Renal cortical epithelial cell (primary cell): Measurements from ENCODE around the gene LRRN3. TPM values are rescaled to one million over a fixed set of nuclear protein-coding genes. Genes with fewer than 3 reads are reported as not detected.

ENCODE experiments used
- DNase-seq: peaks from one replicate; pipeline ENCODE4 v3.0.0-alpha.2; 2011; ENCODE audit warnings: low read depth
- total RNA-seq: library from RNA; depleted of rRNA; stranded (reverse); fragments of >200 nt; gene quantifications from 2 replicates; pipeline ENCODE4 v1.2.3, GENCODE V29; 2014

The LRRN3 gene
- total RNA-seq, 1 donor from 2014 or later: under 0.01 TPM

DNA sequence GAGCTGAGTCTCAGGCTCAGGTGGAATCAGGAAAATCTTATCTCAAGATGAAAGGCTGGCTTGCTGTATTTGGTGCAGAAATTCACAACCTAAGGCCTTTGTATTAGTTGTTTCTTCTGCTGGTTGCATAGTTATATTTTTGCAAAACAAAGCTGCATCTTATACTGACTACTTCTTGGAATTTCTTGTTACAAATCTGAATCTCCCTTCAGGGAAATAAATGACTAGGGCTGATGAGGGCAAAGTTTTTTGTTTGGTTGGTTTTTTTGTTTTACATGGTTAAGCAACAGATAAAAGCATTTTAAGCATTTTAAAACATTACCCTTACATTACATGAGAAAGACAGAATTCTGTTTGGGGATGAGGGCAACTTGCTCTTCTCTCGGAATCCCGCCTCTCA lies 13.9 kb upstream of the LRRN3 start:
- DNase-seq: no peak

- DNase-seq: no peak
Observed at GRCh38 chr7:111080495-111081105, 10.3 kb upstream of the LRRN3 start.

GRCh38 chr7:111081546-111082267 lies 9.2 kb upstream of the LRRN3 start:
- no peak for DNase-seq

- DNase-seq: no peak
Observed at GRCh38 chr7:111082351-111082750, 8.6 kb upstream of the LRRN3 start.

DNA sequence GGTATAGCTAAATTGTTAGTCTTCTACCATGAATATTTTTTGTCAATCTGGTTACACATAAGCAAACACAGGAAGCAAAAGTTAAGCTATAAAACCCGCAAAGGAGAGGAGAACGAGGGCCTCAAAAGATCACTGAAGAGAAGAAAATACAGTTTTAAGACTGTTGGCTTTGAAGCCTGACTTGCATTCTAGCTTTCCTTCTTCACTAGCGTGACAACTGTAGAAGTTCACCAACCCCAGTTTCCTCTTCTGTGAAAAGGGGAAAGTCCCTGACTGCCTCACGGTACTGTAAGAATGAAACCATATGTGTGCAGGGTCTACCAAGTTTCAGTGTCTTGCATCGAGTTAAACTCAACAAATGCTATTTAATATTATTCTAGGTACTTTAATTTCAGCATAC lies 7.5 kb upstream of the LRRN3 start:
- no peak for DNase-seq

DNA sequence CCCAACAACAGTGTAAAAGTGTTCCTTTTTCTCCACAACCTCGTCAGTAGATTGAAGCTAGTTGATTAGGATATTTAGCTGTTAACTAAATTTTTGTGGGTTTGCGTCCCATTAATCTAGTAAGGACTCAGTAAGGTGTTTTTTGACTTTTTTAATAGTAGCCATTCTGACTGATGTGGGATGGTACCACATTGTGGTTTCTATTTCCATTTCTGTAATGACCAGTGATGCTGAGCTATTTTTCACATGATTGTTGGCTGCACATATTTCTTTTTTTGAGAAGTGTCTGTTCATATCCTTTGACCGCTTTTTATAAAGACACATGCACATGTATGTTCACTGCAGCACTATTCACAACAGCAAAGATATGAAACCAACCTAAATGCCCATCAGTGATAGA lies 5.6 kb upstream of the LRRN3 start:
- DNase-seq: no peak

DNA sequence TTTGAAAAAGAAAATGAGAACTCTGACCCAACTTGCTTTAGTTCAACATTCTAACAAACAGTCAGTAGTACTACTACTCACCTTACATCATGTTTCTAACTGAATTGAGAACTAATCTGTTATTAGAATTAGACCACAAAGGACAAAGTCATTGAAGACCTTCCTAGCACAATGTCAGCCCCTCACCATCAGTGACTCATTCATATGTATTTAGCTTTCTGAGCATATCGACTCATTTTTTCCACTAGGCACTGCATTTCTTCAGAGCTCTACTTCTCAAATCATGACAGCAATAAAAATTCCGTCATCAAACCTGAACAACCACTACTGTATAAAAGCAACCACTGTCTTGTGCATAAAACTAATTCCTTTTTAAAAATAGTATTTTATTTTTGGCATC lies 4.4 kb upstream of the LRRN3 start:
- DNase-seq: no peak

GRCh38 chr7:111088328-111088727 lies 2.6 kb upstream of the LRRN3 start:
- no peak for DNase-seq

DNA sequence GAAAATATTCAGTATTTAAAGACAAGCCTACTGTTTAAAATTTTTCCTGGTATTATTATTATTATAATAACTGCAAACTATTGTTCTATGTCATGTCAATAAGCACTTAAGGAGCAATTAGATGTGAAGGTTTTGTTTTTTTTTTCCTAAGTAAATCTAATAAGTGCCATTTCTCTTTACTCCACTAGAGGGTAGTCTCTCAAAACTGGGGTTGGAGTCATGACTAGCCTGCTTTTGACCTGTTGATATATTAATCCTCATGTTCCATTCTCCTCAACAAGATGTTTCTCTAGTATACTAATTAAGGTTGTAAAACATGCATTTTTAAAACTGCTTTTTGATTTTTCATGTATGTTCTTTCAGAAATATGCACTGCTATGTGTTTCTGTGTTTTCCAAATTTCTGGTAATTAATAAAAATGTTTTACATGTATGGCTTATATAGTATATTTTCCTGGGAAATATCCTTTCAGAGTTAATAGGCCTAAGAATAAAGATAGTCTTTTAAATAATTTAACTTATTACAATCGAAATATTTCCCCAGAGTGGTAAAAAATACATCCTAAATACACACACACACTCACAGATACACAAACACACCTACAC lies 1.0 kb upstream of the LRRN3 start:
- DNase-seq: peak; percentile 71

GRCh38 chr7:111091593-111092358 lies 849 bp downstream of the LRRN3 start:
- no peak for DNase-seq

DNA sequence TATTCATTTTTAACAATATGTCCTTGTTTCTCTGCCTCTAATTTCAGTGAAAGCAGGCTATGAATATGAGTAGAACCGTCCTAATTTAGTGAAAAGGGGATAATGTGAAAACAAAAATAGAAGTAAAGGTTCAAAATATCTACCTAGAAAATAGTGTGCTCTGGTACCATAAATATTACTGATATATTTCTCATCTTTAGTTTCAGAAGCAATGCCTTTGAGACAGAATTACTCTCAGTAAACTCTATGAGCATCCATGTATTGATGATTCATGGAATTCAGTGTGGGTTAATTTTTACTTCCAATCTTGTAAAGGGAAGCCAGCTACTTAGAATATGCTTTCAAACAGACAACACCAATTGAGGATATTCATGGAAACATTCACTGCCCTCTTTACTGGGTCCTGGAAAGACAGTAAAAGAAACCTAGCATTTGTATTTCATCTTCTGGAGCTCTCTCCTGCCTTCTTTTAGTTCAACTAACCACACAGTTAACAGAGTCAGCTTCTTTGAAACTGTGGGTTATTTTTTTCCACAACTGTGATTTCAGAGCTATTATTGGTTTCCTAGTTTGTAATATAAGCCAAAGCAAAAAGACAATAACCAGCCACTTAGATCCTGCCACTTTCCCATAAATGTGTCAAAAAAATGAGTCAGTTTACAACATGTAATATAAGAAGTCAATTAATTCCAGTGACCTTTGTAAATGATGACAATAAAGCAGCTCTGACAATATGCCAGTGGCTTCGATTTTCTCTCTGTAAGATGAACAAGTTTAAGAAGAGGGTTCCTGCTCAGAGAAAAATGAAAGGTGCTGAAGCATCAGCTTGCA lies 1.7 kb downstream of the LRRN3 start:
- DNase-seq: peak; percentile 21

DNA sequence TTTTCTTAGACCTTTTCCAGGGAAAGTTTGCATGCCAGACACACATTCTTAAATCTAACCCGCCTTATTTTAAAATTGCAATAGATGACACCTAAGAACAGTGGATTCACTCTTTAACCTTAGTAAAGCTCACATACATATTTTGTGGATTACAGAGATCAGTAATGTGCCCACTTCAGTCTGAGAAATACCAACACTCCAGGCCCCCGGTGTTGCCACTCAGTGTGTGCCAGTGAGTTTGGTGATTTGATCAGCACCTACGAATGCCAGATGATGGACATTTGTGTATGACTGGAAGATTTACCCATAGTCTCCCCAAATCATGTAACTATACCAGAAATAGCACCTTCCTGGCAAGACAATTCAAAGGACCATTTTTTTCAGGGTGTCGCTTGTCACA lies 2.6 kb downstream of the LRRN3 start:
- no peak for DNase-seq

DNA sequence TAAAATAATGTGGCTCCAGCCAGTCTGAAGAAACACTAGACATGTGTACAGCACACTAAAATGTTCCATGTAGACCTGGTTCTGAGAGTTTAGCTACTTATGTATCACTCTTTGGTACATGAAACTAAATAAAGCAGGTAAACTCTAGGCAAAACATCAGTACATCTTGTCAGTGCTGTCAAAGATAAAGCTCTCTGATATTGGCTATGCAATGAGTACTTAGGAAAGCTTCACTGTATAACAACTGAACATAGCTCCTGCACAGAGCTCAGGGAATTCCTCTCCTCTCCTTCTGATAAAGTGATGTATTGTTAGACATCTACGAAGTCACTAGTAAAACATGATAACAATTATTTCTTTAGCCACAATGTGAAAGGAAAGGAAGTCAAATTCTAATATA lies 3.5 kb downstream of the LRRN3 start:
- DNase-seq: no peak

DNA sequence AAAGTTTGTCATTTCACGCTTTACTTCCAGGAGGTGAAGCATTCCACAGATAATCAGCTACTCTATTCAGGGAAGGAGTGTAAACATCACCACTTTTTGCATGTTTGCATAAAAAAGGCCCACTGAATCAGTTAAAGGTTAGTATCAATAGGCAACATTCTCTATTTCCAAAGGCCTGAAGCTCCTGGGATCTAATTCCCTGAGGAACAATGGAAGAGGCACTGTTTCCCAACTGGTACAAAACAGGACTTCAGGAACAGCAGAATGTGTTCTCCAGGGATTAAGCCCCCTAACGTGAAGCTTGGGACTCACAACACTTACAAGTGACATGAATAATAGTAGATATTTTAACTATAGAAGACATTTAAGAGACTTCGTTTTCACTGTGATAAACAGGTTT lies 6.1 kb downstream of the LRRN3 start:
- no peak for DNase-seq

DNA sequence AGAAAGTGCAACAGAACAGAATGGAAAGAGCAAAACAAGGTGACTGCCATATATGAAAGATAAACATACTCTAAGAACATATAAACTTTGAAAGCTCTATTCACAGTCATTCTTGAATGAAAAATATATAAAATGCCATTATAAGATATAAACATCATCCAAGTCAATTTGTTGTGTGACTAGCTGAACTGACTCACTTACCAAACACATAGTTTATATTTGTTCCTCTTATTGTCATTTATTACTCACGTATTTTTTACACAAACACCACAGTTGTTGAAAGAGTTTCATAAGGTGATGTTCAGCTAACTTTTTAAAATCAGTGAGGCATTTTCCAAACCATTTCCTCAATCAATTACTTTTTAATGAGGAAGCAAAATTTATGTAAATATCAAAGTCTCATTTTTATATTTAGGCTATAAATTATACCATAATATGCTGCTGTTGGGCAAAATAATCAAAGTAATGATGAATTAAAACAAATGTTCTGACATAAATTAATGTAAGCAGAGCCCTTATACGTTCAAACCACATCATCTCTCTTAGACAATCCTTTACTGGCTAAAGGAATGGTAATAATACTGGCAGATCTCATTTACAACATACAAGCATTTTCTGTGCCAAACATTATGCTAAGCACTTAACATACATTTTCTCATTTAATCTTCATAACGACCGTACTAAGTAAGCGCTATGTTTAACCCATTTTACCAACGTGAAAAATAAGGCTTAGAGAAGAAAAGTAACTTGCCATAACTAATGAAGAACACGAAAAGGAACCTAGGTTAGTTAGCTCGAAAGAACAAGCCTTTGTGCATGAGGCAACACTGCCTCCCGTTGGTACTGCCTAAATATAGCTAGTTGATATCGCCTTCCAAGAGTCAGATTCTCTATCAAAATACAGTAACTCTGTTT lies 7.3 kb downstream of the LRRN3 start:
- peak; percentile 20 for DNase-seq

DNA sequence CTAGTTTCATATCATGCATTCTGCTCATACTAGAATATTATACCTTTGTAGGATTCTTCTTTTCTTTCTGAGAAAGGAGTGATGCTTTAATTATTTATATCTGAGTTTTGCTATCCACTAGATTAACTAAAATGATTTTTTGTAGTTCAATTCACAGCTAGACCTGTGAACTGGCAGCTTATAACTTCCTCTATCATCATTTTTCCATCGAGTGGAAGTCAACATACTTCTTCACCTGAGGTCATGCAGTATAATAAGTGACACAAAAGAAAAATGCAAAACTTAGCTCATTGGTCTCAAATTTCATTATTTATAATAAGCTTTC lies 8.0 kb downstream of the LRRN3 start:
- no peak for DNase-seq

DNA sequence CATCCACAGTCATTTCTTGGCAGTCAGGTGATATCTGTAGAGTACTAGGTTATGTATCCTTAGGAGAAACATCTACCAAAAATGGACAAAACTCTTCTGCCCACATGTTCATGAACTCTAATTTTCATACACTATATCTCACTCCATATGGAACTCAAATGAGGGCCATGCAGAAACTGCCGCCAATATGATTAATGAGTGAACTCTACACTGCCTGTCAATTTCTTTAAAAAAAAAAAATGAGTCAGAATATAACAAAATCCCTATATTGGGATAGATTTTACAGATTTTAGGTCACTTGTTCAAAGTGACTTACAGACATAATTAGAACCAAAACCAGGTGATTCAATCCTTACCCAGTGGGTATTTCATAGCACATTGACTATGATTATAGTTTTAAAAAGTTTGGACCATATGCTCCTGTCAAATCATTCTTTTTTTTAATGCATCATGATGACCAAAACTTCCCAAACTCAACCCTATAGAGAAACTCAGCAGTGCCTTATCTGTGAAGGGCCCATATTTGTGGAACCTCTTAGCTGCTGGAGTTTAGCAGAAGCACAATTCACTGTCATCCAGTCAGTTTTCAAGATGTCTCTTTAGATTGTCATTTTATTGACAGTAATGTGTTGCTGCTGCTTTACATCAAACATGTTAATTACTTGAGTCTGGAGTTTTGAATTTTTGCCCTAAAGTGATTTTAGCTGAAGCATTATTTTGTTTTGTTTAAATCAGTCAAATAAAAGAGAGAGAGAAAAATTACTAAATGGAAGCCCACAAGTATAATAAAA lies 11.1 kb downstream of the LRRN3 start:
- no peak for DNase-seq

- no peak for DNase-seq
Observed at GRCh38 chr7:111103136-111103535, 12.2 kb downstream of the LRRN3 start.

GRCh38 chr7:111103678-111104274 lies 12.8 kb downstream of the LRRN3 start:
- no peak for DNase-seq

DNA sequence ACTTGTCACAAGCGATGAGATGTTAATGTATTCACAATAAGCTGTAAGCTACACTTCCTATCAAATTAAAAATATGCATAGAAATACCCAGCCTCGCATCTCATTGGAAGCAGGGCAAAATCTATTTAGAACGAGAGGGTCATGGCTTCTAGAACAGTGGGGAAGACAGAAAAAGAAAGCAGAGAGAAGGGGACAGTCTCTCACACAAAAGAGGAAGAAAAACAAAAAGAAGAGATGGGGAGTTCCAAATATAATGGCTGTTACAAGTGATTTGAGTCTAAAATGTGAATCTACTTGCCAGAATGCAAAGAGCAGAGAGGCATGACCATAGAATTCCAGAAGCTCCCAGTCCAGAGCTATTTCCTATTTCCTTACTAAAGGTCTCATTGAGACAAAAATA lies 13.8 kb downstream of the LRRN3 start:
- DNase-seq: no peak
